Measurements from ENCODE around the gene MDH1B.

GRCh38 chr2:206716623-206717022 is 48.5 kb downstream of the MDH1B start:
- TF ChIP-seq POLR2AphosphoS5 (IDR thresholded peaks at IDR 0.05; ENCODE audit: low read depth, low read length) (no peak), FOXP2 (optimal IDR thresholded peaks at IDR 0.05; ENCODE audit: borderline replicate concordance, extremely low read depth, extremely low read length, insufficient read depth) (no peak), REST (IDR thresholded peaks at IDR 0.05; ENCODE audit: insufficient read depth in 1 of 2, low read depth in 2 of 2, low read length in 2 of 2) (no peak), TAF1 (IDR thresholded peaks at IDR 0.05; ENCODE audit: borderline replicate concordance, insufficient read depth, low read length) (no peak), SIN3A (IDR thresholded peaks at IDR 0.05; ENCODE audit: borderline replicate concordance, insufficient read depth, low read length) (no peak)
